Stimulated activated CD4-positive, alpha-beta T cell treated with anti-CD3 and anti-CD28 coated beads, TNF-alpha, amount 100 ng/mL, for 24 hours (primary cell): ENCODE data around the gene CHMP2B.

Source experiments
- DNase-seq, 3 experiments: peaks; one replicate each; pipeline ENCODE4 v3.0.0-alpha.2; 2020; ENCODE audit warnings: low read depth in 3 of 3

The CHMP2B gene, protein sequence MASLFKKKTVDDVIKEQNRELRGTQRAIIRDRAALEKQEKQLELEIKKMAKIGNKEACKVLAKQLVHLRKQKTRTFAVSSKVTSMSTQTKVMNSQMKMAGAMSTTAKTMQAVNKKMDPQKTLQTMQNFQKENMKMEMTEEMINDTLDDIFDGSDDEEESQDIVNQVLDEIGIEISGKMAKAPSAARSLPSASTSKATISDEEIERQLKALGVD

DNA sequence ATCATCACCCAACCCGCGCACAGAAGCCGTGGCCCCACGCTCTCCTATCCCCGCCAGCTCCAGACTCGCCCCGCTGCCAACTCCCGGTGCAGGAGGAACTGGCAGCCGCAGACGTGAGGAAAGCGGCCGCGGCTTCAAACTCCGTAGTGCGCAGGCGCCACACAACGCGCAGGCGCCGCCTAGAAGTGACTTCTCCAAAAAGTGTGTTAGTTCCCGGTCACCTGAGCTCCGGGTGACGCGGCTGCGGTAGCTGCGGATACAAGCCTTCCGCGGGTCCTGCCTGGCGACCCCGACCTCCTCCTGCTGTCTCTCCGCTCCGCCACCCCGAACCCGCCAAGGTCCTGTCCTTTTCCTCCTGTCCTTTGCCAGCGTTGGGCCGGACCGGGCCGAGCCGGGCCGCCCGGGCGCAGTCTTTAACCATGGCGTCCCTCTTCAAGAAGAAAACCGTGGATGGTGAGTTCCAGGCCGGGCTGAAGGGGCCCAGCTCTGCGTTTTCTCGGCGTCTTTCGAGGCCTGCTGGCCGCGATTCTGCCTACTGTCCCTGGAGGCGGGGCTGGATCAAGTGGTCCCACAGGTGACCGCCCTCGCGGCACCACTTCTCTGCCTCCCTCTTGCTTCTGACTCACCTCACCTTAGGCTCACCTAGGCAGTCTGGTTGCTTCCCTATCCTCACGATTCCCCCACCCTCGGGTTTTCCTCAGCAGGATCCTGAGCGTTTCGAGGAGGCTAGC lies at the start of gene CHMP2B:
TSS of gene CHMP2B (plus strand) at position 206 of the 731 bp plus-strand sequence. CDS start at position 420, 214 bp downstream.
- peak; percentile 77 to 89 (median 79) for DNase-seq

DNA sequence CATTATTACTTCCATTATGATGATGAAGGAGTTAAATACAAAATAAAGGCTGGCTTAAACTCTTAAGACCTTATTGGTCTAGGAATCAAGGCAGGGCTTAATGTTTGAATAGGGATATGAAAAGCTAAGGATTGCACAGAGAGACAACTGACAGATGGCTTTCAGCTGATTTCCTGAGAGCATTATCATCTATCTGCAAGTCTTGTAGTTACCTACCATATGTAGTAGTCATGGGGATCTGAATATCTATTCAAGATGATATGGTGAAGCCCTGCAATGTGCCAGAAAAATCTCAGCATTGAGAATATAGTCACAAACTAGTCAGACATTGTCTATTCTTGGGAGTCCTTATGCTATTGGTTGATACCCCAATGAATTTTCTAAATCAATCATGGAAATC lies 47.5 kb upstream of the CHMP2B start:
- no peak for DNase-seq

DNA sequence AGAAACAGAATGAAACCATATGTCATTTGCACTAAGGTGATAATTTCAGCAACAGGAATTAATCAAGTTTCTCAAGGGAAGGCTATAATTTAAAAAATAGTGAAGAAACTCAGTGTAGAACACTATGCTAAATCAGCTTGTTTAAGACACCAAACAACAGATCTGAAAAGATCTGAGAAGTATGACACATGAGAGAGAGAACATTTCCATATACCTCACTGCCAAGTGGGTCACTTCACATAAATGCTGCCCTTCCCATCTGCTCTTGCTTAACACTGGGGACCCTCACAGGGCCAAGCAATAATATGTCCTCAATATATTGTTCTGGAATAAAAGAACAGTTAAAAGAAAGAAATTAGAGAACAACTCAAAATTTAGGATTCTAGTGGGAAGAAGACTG lies 45.6 kb upstream of the CHMP2B start:
- no peak for DNase-seq

DNA sequence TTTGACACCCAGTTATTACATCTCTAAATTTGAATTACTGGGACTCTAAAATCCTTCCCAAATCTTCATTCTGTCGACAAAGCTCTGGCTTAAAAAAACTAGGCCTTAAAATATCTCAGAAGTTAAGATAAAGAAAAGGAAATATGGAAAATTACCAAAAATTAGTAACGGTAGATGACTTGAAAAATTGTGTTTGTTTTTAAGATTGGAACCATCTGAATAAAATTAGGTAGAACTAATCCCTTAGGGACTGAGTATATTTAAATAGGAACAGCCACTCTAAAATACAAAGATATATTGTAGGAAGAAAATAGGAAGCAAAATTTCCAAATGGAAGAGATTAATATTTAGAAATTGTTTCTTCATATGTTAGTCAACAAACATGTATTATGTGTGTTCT lies 45.1 kb upstream of the CHMP2B start:
- no peak for DNase-seq

DNA sequence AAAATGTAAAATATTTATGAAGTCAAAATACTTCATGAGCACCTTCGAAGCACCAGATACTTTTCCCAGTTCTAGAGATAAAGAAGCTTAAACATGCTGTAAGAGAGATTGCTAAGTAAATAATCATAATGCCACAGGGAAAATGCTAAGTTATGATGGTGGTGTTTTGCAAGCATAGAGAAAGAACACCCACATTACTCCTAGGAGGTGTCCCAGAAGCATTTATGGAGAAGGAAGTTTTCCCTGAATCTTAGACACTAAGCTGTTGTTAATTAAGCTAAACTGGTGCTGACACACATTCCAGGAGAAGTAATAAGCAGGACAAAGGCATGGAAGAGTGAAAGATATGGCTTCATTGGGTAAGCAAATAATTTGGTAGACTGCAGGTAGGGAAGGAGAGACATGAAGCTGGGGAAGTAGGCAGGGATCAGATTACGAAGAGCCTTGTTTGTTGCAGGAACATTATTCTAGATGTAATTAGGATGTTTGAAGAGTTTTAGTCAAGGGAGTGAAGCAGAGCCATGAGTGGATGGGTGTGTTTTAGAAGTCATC lies 40.4 kb upstream of the CHMP2B start:
- no peak for DNase-seq

DNA sequence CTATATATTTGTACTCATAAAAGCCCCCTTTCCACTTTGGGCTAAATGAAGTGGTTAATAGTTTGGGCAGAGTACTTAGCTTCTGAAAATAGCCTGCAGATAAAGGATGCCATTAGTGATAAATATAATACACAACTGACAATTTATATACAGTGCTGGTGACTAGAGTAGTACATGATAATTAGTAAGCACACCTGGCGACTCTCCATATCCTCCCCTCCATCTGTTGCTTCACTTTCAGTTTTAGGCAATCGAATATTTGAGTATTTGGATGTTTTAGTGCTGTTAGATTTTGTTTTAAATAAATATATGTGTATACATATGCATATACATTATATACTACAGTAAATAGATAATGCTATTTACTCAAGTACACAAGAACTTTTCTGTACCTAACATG lies 35.9 kb upstream of the CHMP2B start:
- no peak for DNase-seq

DNA sequence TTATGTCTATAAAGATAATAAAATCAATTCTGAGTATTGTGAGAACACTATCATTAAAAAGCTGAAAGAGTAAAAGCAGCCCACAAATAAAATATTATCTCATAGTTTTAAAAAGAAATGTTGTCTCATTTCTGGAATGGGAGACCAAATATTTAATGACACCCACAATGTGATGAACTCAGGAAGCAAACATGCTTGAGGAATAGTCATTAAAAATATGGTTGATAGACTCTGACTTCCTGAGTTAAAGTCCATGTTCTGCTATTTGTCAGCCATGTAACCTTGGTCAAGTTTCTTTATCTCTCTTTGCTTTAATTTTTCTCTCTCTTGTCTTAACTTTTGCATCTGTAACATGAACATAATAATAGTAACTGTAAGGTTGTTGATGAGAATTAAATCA lies 35.5 kb upstream of the CHMP2B start:
- no peak for DNase-seq

DNA sequence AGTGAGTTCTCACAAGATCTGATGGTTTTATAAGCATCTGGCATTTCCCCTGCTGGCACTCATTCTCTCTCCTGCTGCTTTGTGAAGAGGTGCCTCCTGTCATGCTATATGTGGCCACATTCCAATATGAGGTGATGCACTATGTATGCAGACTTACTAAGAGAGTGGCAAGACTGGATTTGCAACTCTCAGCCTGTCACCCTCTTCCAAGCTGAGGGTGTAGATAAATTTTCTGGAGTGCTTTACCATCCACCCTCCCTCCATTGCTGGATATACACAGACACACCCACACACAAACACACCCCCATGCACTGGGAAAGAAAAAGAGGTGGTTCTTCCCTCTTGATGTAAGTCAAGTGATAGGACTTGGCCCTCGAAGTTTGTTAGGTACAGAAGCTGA lies 30.2 kb upstream of the CHMP2B start:
- DNase-seq = no peak

DNA sequence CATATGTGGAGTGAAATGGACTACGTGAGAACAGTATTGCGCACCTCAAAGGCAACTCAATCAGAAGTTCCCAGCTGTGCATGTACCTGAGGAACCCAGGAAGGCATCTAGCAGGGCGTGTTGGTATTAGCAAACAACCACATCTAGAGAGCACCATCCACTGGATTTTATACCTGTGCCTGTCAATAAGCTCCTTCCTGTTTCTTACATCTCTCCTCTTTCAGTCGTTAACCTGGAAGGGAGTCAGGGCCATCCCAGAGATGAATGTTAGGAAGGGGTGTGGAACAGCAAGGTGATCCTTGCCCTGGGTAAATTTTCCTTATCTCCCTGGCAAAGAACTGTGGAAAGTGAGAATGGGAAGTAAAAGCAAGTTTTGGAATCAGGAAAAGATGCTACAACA lies 29.6 kb upstream of the CHMP2B start:
- no peak for DNase-seq

DNA sequence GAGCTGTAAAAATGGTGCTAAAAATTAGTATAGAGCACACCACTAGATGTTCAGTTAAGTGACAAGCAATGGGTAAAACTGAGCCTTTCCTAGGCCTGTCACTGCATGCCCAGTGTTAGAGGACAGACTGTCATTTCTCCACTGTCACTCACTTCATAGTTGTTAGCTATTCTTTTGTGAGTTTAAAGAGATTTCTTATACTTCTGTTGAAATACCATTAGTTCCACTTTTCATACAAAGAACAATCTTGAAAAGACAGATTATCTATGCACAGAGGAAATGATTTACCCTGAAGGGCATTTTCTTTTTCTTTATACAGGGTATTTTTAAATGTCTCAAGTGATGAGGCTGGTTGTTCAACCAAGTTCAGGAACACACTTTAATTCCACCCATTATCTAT lies 28.3 kb upstream of the CHMP2B start:
- no peak for DNase-seq

DNA sequence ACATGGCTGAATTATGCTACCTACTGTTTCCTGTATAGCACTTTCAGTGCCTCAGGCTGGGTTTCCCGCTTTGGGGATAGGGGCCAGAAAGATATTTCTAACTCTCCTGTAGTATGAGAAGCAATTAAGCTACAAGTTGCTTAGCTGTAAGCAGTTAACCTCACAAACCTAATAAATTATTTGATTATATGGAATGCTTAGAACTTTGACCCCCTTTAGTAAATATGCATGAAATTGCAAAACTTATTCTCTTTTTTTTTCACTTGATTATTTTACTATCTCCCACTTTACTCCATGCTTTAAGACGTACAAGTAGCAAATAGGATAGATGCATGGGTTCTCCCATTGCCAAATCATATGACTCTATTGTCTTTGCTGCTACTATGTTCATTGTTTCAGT lies 27.5 kb upstream of the CHMP2B start:
- no peak for DNase-seq

DNA sequence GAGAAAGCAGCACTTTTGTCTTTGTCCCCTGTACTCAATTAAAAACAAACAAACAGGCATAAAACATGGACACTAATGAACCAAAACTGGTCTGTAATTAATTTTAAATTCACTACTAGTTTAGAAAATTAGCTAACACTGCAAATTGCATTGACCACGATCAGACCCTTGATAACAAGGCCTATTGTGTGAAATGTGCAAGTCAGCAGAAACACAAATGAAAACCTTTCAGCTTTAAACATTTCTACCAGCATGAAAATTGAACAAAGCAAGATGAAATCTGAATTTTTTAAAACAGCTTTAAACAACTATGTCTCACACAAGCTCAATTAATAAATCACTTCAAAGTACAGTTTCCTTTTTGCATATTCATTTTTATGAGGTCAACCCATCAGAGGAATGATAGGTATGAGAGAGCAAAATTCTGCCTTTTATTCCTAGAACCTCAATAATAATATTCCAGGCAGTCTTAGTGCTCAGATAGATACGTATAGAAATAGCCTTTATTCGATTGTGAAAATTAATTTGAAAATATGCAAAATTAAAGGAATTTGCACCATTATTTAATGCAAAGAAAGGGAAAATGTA lies 27.0 kb upstream of the CHMP2B start:
- no peak for DNase-seq

DNA sequence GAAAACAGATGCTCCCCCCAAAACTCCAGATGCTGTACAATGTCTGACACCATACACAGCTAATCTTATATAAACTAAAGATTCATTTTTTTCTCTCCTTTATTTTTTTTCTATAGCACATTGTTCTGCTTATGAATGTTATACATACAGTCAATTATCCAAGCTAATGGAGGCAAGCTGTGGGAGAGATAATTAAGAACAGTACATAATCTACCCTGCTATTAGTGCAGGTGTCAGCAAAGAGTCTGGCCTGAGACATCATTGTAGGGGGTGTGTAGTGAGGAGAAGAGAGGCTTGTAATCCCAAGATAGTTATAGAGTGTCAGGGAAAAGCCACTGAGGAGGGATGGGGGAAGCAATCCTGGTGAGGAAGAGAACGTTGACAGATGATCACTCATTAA lies 25.4 kb upstream of the CHMP2B start:
- DNase-seq = no peak

DNA sequence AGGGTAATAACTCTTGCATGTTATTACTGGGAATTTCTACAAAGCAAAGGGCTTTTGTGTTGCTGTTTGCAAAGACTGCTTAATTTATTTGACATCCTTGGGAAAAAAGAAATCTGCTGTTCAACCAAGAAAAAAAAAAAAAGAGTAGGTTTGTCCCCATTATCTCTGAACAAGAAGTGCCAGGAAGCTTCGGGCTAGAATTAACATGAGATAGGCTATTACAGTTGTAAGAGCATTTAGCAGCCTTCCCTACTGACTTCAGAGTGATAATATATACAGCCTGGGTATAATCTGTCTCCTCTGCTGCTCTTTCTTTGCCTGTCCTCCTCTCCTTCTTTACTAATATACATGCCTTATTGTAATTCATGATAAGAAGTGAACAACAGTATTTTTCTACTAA lies 23.3 kb upstream of the CHMP2B start:
- DNase-seq = no peak

DNA sequence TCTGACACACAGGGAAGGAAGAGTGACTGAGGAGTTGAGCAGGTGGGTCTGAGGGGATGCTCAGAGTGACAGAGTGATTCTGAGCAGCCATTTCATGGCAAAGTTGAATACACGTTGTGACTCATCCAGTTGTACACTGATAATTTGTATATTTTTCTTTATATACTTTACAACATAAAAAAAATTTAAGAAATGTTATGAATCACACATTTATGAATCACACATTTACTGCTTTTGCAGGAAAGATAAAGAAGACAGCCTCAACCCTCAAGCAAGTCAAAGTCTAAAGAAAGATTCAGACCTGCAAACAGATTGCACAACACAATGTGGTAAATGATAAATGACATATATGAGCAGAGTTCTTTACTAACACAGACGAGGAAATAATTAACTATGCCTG lies 21.0 kb upstream of the CHMP2B start:
- no peak for DNase-seq

DNA sequence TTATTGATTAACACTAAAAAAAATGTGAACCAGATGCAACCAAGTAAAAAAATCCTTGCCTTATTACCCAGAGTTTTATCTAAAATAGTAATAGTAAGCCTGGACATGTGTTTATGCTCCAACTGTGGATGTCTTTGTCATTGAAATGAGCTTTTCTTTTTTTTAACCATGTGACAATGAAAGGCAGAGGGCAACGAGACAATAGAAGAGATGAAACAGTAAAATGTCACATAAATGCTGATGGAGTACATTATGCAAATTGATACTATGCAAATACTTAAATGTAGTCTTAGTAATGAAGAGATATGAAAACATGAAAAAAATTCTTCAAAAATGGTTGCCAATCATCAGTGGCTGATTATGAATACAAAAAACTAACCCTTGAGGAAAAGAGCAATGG lies 20.5 kb upstream of the CHMP2B start:
- DNase-seq = no peak

DNA sequence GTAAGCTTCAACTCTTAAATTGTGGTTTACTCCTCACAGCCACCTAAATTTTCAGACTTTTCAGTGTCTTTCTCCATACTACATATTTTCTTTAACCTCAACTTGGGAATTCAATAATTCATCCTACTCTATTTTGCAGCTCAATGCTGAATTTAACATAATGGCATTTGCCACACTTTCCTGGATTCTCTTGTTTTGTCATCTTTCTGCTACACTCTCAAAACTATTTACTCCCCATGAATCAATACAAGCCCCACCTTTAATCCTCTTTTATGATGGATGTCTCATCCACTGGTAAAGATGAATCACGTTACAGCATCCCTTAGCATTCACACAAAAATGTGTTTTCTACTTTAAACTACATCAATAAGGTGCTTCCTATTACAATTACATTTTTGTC lies 19.6 kb upstream of the CHMP2B start:
- no peak for DNase-seq

DNA sequence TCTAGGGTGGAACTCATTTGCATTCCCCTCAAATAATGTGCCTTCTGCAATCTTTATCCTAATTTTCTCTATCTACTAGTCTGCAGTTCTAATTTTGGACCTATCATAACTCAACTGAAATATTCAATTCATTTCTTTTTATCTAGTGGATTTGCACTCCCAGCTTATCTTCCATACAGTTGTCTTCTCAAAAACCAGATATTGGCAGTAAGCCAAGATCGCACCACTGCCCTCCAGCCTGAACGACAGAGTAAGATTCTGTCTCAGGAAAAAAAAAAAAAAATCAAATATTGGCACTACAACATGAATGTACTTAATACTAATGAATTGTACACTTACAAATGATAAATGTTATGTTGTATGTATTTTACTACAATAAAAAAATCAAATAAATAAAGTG lies 18.0 kb upstream of the CHMP2B start:
- no peak for DNase-seq

DNA sequence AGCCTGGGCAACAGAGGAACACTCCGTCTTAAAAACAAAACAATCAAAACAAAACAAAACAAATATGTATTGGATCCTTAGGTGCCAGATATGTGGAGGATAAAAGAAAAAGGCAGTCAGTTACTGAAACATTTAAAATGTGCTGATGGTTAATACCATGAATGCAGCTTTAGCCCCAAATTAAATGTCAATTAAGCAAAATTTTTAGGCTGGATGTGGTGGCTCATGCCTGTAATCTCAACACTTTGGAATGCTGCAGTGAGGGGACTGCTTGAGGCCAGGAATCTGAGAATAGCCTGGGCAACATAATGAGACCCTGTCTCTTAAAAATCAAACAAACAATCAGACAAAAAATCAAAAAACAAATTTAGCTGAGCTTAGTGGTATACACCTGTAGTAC lies 8.5 kb upstream of the CHMP2B start:
- DNase-seq = no peak

DNA sequence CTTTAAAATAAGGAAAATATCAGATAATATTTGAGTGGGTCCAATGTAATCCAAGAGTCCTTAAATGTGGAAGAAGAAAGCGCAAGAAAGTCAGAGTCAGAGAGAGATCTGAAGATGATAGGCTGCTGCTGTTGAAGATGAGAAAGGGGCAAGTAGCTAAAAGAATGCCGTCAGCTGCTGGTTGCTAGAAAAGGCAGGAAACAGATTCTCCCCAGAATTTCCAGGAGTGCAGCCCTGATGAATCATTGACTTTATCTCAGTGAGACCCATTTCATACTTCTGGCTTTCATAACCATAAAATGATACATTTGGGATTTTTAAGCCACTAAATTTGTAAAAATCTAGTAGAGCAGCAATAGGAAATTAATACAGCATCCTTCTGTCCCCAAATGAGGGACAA lies 7.5 kb upstream of the CHMP2B start:
- no peak for DNase-seq

DNA sequence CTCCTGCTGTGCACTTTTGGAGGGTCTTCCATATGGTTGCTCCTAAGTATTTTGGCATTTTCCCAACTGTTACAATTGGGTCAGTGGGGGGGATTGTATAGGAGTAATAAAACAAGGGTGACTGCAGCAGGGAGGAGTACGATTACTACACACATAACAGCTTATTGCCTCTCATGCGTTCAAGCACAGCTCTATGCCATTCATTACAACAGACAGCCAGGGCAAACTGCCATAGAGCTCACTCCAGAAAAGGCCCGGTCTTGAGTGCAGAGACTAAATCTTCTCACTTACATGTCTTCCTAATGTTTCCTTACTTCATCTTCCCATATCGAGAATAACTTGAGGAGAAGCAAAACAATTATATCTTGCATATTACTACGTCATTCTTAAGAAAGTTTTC lies 1.4 kb upstream of the CHMP2B start:
- DNase-seq = no peak

DNA sequence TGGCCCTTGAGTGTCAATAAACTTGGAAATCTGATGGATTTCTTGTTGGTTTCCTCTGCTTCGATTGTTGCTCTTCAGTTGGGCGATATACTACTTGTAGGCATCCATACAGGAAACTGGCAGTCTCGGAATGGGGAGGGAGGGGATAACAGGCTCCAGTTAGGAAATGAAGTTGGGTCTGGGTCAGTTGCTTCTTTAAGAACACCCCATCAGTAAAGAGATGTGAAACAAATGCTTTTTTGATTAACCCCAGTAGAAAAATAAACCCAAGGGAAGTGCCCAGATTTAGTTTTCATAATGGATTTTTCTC lies 681 bp downstream of the CHMP2B start:
- DNase-seq = no peak

DNA sequence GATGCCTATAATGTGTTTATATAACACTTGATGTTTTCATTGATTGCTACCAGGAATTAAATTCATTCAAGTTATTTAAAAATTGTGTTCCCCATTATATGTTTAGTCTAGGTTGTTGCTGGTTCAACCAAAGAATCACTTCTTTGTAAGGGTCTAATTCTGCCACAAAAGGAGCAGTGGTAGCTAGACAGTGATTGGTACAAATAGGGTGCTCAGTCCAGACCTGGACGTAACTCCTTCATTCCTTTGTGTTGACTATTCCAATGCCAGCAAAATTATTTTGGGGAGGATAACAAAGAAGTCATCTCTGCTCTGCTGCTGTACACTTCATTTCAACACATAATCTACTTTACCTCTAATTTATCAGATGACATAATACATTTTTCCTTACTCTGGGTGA lies 1.2 kb downstream of the CHMP2B start:
- no peak for DNase-seq
